ENCODE results near the gene GTSE1.

GRCh38 chr22:46338636-46339035, 42.0 kb downstream of the GTSE1 start:
- TF ChIP-seq POLR2A (IDR thresholded peaks at IDR 0.05; ENCODE audit: low read length): no peak
- no peak for TF ChIP-seq USF2 (IDR thresholded peaks at IDR 0.05)
- TF ChIP-seq CTCF (IDR thresholded peaks at IDR 0.05): no peak
